Astrocyte of the hippocampus (primary cell): Measurements from ENCODE around the gene IQSEC1.

Experiments
- DNase-seq: peaks from one replicate; pipeline ENCODE4 v3.0.0; 2011; ENCODE audit warnings: low read depth, low spot score

Gene IQSEC1

DNA sequence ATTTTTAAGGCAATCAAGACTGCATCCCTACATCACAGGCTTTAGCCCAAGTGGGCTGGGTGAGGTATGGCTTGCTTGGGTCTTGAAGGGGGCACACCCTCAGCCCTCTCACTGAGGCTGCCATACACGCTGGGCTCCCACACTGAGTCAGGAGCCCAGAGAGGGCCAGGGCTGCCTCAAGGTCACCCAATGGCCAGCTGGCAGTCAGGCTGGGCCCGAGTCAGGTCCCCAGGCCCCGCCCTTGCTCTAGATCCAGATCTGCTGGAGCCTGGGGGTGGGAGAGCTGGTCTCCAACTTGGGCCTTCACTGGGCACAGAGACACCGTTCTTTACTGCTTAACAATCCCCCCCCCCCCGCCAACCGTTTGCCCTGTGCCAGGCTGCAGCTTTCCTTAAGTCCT, 88.1 kb downstream of the IQSEC1 start:
- no peak for DNase-seq

DNA sequence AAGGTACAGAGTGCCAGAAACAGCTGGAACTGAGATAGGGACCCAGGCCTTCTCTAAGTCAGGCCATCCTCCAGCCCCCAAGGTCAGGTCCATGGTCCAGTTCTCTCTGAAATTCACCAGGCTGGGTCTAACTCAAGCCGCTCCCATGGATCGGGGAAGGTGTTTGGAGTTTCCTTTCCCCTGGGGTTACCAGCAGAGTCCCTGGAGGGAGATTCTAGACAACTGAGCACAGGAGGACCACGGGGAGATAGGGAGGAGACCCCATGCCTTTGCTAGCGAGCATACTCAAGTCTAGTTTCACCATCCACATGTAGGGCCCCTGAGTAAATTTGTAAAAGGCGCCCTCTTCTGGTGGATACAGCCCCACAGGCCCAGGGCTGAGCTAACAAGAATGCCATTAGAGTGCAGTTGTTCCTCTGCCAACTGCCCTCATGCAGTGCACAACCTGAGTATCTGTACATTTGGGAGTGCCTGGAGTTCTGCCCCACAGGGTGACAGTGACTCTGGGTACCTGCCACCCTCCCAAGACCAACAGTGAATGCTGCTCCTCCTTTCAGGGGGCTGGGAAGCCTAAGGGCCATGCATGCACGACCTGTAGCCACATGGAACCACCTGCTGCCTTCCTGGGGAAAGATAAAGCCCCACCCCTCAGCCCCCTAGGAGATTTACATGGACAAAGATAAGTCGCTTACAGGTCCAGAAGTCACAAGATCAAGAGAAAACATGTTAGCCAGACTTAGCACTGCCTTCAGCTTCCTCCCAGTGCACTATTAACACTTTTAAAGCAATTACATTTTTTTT, 89.0 kb downstream of the IQSEC1 start:
- DNase-seq: peak; percentile 87

DNA sequence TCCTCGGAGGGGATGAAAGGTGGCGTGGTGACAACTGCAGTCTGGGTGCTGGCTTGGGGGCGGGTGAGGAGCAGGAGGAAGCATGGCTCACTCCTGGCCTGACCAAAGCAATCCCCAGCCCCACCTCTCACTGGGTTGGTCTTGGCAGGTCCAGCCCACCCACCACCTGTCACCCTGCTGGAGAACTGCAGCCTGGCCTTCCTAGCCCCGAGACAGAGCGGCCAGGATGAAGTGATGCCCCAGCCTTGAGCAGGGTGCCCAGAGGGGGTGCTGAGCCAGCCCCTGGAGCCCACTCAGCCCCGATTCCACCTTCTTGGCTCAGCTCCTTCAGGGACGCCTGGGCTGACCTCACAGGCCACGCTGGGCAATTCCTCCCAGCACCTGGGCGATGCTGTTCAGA, 89.9 kb downstream of the IQSEC1 start:
- DNase-seq: no peak

DNA sequence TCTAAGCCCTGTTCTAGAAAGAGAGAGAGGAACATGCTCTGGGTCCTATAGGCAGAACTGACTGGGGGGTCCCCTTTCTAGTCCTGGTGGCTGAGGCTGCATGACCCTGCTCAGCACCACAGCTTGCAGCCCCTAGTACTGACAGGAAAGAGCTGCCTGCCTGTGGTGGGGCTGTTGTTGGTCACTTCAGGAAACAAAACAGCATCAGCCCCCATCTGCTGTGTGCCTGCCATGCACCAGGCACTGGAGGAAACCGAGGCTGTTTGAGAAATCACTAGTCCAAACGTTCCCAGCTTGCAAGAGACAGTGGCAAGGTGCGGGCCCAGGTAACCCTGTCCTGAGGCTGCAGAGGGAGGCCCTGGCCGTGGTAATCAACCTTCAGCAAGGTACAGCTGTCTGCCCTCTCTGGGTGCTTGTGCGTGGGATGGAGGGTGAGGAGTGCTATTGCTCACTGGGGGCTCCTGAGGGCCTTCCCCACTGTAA, 90.6 kb downstream of the IQSEC1 start:
- no peak for DNase-seq

DNA sequence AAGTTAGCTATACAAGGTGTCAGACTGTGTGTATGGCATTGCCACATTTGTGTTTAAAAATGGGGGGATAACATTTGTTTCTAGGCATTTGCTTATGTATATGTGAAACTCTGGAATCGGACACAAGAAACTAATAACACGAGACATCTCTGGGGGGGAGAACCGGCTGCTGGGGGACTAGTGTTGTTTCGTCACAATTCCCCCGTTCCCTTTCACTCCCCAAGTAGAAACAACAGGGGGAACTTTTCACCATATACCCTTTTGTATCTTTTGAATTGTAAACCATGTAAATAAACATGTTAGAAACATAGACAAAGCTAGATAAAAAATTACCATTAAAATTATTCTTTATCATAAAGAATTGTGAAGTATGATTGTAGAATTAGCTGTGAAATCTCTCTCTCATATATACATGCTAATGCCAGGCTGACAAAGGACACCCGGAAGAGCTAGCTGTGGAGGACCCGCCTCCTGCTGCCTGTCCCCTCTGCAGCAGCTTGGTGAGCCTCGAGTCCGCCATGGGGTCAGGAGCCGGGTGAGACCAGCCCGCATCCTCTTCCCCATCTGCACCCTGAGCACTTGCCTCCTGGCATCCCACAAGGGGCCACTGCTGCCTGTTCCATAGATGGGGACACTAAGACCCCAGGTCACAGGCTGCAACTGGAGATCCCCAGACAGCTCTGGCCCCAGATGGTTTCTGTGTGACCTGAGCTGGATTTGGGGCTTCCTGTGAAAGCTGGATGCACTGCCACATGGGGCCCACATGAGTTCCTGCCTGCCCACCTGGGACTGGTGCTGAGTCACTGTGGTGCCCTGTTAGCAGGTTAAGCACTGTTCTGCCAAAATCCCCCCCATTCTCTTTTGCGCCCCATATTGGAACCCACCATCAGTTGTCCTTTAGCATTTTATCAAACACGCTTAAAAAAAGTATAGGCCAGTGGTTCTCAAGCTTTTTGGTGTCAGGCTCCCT, 91.6 kb downstream of the IQSEC1 start:
- DNase-seq: no peak

DNA sequence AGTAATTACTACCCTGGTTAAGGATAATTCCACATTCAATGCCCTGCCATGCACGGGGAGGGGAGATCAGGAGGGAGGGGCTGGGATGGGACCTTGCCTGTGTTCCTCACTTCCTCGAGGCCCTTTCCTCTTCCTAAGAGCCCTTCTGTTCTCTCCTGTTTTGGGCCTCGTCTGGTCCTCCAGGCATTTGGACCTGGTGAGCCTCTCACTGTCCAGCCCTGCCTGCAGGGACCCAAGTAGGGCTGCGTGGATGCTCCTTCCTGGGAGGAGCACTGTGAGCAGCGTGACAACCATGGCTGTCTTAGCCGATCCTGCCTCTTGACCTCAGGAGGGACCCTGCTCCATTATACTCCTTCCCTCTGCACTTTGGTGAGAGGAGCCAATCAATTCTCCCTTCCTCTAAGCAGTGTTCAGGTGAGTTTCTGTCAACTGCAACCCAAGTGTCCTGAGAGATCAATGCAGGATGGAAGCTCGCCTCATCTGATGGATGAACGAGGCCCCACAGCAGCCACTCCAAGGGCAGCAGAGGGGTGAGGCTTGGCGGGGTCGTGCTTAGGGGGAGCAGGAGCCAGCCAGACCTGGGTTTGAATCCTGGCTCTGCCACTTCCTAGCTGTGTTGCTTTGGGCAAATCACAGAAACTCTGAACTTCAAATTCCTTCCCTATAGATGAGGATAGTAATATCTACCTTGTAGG, 92.5 kb downstream of the IQSEC1 start:
- no peak for DNase-seq

DNA sequence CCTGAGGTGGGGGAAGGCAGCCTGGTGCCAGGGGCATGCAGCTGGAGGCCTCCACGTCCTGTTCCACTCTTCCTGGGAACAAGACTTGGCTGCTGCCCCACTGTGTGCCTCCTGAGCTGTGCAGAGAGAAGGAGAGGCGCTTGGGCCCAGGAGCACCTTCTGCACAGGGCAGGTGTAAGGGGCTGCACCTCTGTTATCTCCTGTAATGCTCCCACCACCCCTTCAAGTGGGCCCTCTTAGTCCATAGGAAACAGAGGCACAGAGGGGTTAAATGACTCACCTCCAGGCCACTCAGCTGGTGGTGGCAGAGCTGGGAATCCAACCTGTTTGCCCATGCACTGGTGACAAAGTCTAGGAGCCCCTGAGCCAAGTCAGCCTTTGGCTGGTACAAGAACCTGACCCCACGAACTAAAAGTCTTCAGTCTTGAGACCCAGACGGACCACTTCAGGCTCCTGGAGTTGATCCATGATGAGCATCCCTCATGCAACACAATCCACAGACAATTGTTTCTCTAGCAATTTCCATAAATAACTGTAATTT, 93.2 kb downstream of the IQSEC1 start:
- DNase-seq: no peak

DNA sequence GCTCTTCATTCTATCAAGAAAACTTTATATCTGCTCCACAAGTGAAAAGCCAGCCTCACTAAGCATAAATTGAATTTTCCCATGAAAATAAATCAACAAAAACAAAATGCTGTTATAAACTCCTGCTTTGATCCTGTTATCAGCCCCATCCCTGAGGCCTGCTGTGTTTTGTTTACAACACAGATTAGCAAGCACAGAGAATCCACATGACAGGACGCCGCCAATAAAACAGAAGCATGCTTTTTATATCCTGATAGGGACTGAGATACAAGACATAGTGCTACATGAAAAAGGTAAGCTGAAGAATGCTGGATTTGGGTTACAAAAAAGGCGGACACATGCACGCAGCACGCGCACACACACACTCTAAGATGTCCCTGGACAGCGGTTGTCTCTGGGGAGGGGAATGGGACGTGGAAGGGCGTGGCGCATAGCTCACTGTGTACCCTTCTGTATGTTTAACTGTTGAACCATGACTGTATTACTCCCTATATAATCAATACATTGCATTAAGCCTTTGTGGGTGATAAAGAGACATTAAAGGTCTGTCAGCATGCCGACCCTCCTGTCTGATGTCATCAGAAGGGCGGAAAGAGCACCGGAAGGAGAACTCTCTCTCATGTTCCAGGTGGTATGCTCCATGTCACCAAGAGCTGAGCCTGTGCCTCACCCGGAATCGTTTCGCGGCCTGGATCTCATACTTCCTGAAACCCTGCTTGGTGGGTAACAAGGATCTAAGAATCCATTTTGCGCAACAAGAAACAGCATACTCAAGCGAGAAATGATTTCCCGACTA, 93.9 kb downstream of the IQSEC1 start:
- DNase-seq: no peak

DNA sequence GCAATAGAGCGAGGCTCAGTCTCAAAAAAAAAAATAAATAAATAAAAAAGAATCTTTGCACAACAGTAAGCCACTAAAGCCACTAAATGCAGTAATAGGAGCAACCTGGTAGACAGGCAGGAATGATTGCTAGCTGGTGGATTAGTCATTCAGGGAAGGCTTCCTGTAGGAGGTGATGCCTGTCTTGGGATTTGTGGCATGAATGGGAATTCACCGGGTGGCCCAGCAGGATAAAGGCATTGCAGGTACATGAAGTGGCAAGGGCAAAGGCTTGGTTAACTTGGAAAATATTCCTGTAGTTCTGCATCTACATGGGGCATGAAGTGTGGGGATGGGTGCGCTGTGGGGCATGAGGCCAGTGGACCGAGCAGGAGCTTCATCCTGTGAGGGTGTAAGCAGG, 94.5 kb downstream of the IQSEC1 start:
- DNase-seq: no peak

DNA sequence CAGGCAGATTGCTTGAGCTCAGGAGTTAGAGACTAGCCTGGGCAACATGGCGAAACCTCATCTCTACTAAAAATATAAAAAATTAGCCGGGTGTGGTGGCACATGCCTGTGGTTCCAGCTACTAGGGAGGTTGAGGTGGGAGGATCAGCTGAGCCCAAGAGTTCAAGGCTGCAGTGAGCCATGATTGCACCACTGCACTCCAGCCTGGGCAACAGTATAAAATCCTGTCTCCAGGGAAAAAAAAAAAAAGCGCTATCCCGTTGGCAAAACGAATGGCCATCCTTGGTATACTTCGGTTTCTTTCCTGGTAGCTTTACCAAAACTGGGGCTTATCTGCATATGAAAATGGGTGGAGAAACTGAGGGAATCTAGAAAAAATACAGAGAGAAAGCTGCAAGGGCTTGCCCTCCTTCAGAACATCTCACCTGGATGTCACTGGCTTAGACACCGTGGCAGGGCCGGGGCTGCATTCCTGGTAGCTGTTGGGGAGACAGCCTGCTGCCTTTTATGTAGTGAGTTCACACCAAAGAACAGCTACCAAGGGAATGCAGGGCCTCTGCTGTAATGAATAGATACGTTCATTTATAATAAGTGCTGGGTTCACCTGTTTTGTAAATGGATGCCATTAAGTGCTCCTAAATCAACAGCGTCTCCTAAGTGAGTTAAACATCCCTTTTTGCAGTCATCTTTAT, 96.0 kb downstream of the IQSEC1 start:
- DNase-seq: no peak

DNA sequence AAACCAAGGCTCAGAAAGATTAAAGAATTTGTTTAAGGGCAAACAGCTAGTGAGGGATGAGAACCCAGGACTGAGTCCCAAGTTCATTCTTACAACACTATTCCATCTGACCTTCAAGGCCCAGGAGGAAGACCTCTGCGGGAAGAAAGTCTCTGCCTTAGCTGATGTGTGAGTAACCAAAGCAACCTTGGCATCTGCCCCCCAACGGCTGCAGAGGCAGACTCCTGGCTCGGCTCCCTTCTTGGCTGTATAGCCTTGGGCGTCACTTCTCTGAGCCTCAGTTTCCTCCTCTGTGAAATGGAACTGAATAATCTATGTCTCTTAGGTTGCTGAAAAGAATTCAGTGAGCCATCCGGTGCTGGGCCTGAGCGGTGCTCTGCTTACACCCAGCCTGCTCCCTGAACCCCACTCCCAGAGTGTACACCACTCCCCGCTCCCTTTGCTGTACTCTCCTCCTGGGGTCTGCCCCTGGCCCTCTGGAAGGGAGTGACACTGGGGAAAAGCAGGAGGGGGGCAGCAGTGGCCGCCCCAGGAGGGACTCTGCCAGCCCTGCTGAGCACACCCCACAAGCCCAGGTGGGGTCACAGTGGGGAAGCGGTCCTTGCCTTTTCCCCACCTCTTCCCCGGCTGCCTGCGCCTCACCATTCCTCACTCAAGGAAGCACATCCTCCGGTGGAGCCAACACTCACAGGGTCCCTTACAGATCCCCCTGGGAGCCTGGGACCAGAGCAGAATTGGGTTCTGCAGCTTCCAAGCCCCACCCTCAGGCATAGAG, 97.3 kb downstream of the IQSEC1 start:
- DNase-seq: no peak

DNA sequence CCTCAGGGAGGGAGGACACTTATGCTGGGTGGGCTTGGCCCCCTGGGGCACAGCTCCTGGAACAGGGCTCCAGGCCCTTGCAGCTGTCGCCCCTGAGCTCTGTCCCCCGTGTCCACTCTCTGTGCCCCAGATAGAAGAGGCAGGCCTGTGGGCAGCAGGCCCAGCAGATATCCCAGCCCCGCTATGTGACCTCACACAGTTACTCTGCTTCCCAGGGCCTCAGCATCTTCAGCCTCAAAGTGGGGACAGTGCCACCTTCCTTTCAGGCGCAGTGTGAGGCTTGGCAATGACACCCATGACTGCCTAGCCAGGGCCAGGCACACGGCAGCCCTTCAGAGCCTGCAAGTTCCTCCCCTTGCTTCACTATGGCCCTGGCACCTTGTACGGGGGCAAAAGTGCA, 98.4 kb downstream of the IQSEC1 start:
- DNase-seq: no peak

DNA sequence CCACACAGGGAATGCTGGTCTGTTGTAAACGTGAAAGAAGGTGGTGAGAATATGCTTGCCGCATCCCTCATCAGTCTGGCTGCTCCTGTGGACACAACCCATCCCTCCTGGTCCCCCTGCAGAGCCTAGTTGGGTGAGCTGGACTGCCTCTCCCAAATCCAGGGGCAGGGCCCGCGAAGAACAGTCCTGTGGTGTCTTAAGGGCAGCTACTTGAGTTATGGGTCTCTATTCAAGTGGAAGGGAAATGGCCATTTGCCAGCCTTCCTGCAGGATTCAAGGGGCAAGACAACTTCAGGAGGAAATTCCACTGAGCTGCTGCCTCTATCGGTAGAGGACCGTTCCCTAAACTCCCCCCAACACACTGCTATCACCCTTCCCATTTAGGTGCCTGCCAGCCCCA, 98.9 kb downstream of the IQSEC1 start:
- peak; percentile 74 for DNase-seq

DNA sequence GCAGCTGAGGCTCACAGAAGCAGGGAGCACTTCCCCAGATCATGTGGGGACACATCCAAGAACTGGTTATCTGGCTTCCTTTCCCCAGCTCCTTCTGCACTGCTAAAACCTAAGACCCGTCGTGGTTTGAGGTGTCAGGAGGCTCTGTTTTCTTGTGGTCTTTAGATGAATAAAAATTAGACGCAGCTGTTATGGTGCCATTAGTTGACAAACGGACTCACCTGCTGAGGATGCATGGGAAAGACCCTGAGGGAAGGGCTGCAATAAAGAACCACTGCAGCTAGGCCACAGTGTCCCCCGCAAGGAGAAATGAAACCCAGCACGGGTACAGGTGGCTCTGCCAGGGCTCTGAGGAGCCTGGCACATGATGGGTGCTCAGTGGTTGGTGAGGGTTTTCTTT, 99.4 kb downstream of the IQSEC1 start:
- DNase-seq: no peak

DNA sequence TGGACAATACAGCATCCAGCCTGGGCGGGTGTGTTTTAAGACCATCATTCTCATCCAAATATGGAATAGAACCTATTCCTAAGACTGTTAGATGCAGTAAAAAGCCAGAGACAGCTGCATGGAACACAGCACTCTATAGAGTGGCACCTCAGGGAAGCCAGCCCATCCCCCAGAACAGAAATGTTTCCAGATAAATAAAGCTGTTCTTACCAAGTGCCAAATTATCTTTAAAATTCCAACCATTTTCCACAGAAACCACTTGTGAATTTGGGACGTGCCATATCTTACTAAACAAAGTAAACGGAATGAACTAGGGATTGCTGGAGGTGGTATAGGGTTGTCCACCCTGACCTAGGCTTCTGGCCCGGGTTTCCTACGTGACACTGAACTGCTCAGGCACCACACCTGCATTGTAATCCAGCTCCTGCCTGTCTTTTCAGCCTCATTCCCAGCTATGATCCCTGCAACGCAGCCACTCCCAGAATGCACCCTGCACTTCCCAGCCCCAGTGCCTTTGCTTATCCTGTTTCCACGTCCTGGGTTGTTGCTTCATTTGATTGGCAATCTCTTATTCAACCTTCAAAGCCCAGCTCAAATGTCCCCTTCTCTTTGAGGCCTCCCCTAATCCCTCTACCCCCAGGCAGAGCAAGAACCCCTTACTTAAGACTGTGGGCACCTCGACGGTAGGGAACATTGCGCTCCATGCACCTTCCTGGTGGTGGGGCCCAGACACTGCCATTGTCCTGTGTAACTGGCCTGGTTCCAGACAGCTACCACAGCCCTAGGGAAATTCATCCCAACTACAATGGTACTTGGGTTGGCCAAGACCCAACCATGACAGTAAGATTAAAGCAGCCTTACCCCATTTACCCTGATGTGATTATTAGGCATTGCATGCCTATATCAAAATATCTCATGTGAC, 100.2 kb downstream of the IQSEC1 start:
- peak; percentile 30 for DNase-seq

DNA sequence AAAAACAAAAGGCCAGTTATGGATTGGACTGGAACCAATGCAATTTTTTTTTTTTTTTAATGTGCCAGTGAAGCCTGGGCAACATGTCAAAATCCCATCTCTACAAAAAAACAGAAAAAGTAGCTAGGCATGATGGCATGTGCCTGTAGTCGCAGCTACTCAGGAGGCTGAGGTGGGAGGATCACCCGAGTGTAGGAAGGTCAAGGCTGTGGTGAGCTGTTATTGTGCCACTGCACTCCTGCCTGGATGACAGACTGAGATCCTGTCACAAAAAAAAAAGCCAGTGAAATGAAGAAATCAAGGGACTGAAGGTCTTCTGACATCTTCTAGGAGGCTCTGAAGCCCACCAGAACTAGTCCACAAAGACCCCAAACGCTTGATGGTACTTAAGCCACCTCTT, 101.2 kb downstream of the IQSEC1 start:
- DNase-seq: no peak

DNA sequence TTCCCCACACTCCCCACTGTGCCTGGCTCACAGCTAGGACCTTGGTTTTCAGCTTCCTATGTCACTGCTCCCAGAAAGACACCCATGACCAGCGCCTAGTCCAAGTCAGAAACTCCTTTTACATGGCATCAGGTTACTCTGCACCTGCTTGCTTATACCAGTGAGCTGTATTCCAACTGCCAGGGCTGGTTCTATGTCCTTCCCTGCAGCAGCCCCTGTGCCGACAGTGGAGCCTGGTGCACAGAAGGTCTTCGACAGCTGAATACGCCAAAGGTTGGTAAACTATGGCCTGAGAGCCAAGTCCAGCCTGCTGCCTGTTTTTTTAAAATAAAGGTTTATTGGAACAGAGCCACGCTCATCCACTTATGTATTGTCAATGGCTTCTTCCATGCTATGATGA, 102.5 kb downstream of the IQSEC1 start:
- DNase-seq: no peak

DNA sequence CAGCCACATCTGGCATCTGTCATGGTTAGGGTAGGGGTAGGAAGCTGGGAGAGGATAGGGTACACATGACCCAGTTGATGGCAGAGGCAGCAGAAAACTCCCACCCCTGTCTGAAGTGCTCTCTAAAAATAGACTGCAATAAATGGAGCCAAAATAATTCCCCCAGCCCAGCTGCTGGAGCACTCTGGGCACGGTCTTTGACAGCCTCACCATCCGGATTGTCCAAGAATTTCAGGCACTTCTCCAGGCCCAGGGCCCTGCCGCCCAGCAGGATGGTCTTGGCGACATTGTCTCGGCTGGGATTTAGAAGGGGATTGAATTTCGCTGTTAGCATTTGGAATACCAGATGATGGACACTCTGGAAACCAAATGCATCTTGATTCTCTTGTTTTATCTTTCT, 103.7 kb downstream of the IQSEC1 start:
- no peak for DNase-seq
